HG03457 (cell line): ENCODE results near the gene SKIDA1.

ENCODE experiments used
- ATAC-seq: cut with Tn5 transposase; IDR thresholded peaks from one replicate; pipeline ENCODE4 v1.9.1; 2021; ENCODE audit warnings: moderate number of reproducible peaks; ENCODE audit not compliant: unreplicated experiment

SKIDA1 gene

DNA sequence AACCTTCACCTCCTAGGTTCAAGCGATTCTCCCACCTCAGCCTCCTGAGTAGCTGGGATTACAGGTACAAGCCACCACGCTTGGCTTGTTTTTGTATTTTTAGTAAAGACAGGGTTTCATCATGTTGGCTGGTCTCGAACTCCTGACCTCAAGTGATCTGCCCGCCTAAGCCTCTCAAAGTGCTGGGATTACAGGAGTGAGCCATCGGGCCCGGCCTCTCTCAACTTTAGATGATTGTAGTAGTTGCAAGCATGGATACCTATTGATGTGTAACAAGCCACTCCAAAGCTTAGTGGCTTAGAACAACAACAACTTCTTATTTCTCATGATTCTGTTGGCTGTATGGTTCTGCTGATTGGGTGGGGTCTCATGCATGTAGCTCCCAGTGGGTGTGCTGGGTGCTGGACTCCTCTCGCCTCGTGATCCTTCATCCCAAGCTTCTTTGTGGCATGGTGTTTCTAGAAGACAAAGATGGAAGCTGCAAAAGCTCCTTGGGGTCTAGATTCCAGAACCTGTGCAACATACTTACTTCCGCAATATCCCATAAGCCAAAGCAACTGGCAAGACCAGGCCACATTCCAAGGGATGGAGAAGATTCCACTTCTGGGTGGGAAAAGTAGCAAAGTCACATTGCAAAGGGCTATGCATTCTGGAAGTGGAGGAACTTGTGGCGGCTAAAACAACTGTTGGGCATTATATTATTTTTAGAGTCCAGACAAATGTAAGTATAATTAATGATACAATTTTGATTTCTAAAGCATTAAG is 37.9 kb downstream of the SKIDA1 start:
- ATAC-seq: no peak

DNA sequence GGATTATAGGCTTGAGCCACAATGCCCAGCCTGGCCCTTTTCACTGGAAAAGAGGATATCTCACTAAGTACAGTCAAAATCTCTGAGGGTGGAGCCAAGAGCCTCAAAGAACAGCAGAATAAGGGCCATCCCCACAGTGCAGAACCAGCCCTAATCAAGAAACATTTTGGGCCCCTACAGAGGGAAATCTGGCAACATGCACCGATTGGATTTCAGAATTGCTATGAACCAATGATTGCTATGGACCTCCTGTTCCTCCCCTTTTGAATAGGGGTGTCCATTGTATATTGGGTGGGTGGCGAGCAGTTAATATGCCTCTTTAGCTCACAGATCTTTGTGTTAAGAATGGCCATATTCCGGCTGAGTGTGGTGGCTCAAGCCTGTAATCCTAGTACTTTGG is 42.7 kb downstream of the SKIDA1 start:
- ATAC-seq: no peak

DNA sequence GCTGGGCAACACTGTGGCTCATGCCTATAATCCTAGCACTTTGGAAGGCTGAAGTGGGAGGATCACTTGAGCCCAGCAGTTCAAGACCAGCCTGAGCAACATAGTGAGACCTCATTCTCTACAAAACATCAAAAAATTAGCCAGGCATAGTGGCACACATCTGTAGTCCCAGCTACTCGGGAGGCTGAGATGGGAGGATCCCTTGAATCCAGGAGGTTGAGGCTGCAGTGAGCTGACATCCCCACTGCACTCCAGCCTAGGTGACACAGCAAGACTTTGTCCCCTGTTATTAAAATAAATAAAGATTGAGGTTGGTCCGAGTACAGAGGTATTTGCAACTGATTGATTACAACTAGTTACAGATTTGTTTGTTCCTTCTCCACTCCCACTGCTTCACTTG is 44.1 kb downstream of the SKIDA1 start:
- ATAC-seq: no peak

DNA sequence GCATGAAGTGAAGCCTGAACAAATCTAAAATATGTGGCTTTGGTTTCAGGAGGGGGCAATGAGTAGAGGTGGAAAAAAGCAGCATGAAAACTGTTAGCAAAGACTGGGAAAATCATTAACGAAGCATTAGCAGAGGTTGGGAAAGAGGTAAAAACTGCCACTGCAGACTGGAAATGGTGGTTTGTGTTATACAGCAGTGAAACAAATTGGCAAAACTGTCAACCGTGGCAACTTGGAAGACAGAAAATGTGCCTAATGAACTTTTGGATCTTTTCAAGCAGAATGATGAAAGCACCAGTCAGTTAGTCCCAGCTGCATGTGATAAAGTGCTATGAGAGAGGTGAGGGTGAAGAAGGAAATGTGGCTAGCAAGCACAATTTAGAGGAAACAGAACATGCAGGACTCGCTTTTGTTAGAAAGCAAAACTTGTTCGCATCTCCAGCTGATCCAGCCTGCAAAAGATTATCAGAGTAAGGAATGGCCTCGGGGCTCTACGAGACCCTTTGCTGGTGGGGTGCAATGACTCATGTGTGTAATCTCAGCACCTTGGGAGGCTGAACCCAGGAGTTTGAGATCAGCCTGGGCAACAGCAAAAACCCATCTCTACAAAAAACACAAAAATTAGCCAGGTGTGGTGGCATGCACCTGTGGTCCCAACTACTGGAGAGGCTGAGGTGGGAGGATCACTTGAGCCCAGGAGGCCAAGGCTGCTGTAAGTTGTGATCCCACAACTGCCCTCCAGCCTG is 45.7 kb downstream of the SKIDA1 start:
- no peak for ATAC-seq

DNA sequence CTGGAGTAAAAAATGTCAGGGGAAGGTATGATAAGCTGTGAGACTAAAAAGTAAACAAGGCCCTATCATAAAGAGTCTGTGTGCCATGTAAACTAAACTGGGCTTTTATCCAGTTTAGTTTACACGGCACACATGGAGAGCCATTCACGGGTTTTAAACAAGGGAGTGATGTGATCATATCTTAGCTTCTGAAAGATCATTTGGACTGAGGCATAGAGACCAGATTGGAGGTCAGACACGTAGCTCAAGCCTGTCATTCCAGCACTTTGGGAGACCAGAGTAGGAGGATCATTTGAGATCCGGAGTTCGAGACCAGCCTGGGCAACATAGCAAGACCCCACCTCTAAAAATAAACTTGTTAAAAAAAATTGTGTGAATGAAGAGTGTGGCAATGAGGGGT is 50.1 kb downstream of the SKIDA1 start:
- no peak for ATAC-seq

DNA sequence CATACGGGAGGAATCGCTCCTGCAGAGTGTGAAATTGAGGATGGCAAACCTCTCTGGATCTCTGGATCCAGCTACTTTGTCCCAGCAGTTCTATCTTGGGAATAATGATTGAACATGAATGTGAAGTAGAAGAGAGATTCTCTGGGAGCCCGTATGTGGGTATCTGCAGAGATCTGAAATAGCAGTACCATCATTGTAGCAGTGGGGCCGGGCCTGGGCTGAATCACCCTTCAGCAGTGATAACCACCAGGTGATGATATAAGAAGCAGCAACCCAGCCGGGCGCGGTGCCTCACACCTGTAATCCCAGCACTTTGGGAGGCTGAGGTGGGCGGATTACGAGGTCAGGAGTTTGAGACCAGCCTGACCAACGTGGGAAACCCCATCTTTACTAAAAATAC is 51.9 kb downstream of the SKIDA1 start:
- ATAC-seq: no peak

GRCh38 chr10:21473135-21473534 is 52.3 kb downstream of the SKIDA1 start:
- no peak for ATAC-seq

GRCh38 chr10:21468086-21468485 is 57.4 kb downstream of the SKIDA1 start:
- ATAC-seq: no peak

- ATAC-seq: no peak
Observed at GRCh38 chr10:21467633-21468032, 57.8 kb downstream of the SKIDA1 start.

- ATAC-seq: no peak
Observed at GRCh38 chr10:21464134-21464533, 61.3 kb downstream of the SKIDA1 start.
